PC-9 (cell line): ENCODE data around the gene GPR26. TPM values are rescaled to one million over a fixed set of nuclear protein-coding genes. Genes with fewer than 3 reads are reported as not detected.

Experiments
- BruUV-seq: library from RNA; stranded (reverse); fragments of 400-500 nt; replicated peaks from 2 replicates; lab custom pipeline; 2021; lab: Mats Ljungman, UMichigan
- CTCF ChIA-PET: fragments of 300-600 bp; sonication (Branson Sonifier 250); formaldehyde crosslinking; loops from one replicate; lab custom pipeline; 2022; ENCODE audit warnings: antibody characterized with exemption; lab: Charles Lee
- POLR2A ChIA-PET: fragments of 300-600 bp; sonication (Branson Sonifier 250); formaldehyde crosslinking; loops from one replicate; lab custom pipeline; 2022; ENCODE audit warnings: antibody characterized with exemption; ENCODE audit not compliant: unreplicated experiment; lab: Charles Lee
- DNase-seq, 2 experiments: peaks; one replicate each; pipeline versions ENCODE4 v3.0.0 to v3.0.0-alpha.2; 2015 to 2022; ENCODE audit warnings: mixed read lengths in 1 of 2
- H2AFZ ChIP-seq: fragments of 200-600 bp; sonication (generic); 2 replicates; pipeline ENCODE4 v1.8.1; 2017; ENCODE audit warnings: antibody characterized with exemption
- H3F3A ChIP-seq: fragments of 200-600 bp; sonication (generic); 2 replicates; pipeline ENCODE4 v1.8.1; 2017; ENCODE audit warnings: antibody characterized with exemption, mild to moderate bottlenecking, low read depth; ENCODE audit not compliant: insufficient read depth
- H3K27ac ChIP-seq: fragments of 200-600 bp; sonication (generic); 2 replicates; pipeline ENCODE4 v1.6.1; 2016; ENCODE audit warnings: mixed run types
- H3K27me3 ChIP-seq: fragments of 200-600 bp; sonication (generic); 2 replicates; pipeline ENCODE4 v1.6.1; 2016; ENCODE audit warnings: low read depth, mixed run types; ENCODE audit not compliant: insufficient read depth
- H3K36me3 ChIP-seq: fragments of 200-600 bp; sonication (generic); 2 replicates; pipeline ENCODE4 v1.6.1; 2016; ENCODE audit warnings: low read depth, mixed run types
- H3K4me1 ChIP-seq: fragments of 200-600 bp; sonication (generic); replicated peaks from 2 replicates; pipeline ENCODE4 v1.6.1; 2016; ENCODE audit warnings: mixed run types; ENCODE audit not compliant: insufficient read depth
- H3K4me2 ChIP-seq: fragments of 200-600 bp; sonication (generic); 2 replicates; pipeline ENCODE4 v1.6.1; 2017; ENCODE audit warnings: mixed run types
- H3K4me3 ChIP-seq: fragments of 200-600 bp; sonication (generic); 2 replicates; pipeline ENCODE4 v1.6.1; 2016; ENCODE audit warnings: mixed run types
- H3K79me2 ChIP-seq: fragments of 200-600 bp; sonication (generic); 2 replicates; pipeline ENCODE4 v1.6.1; 2017; ENCODE audit warnings: low read depth, mixed run types
- H3K9me2 ChIP-seq: fragments of 200-600 bp; sonication (generic); 2 replicates; pipeline ENCODE4 v1.8.1; 2017; ENCODE audit warnings: mild to moderate bottlenecking; ENCODE audit not compliant: insufficient read depth
- H3K9me3 ChIP-seq: fragments of 200-600 bp; sonication (generic); 2 replicates; pipeline ENCODE4 v1.8.1; 2016; ENCODE audit warnings: low read depth; ENCODE audit not compliant: insufficient read depth
- H4K20me1 ChIP-seq: fragments of 200-600 bp; sonication (generic); 2 replicates; pipeline ENCODE4 v1.8.1; 2017; ENCODE audit not compliant: insufficient read depth
- CTCF ChIP-seq: fragments of 200-600 bp; sonication (generic); conservative IDR thresholded peaks from 2 replicates; pipeline ENCODE4 v1.6.1; 2017; ENCODE audit warnings: mixed run types, antibody characterized with exemption, mild to moderate bottlenecking, moderate library complexity
- EZH2 ChIP-seq: fragments of 200-600 bp; sonication (generic); IDR thresholded peaks from 2 replicates; pipeline ENCODE4 v1.8.0; 2017; ENCODE audit warnings: antibody characterized with exemption, low read depth
- intact Hi-C: fragments of 100-400 bp; cut with micrococcal nuclease; formaldehyde crosslinking; loops from one replicate; pipeline ENCODE4 v1.10.0; 2022; ENCODE audit not compliant: unreplicated experiment
- total RNA-seq: library from RNA; stranded (reverse); gene quantifications from 2 replicates; pipeline ENCODE4 v1.2.3, GENCODE V29; 2021

The GPR26 gene
- total RNA-seq, 1 experiment from 2014 or later = not detected

DNA sequence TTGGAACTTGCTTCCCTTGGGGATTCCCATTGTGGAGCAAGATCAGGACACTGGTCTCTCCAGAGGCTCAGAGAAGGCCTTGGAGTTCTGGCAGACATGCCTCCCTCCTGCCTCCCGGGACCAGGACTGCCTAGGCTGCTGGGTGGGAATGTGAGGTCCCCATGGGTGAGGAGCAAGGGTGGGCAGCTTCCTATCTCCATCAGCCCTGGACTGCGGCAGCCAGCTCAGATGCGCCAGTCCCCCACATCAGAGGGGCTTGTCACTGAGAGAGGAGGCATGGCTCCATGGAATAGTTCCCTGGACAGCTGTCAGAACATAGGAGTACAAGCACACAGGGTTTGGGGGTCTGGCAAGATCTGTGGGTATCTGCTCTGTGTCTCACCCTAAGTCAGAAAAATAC, 17.3 kb downstream of the GPR26 start:
- intact Hi-C loops = no loop called here
- ChIA-PET CTCF (no interaction called here), POLR2A (no interaction called here)
- Histone ChIP-seq H3K9me2 (no peaks in the 10 kb centered on the region), H3K4me2 (no peak overlapping the region), H4K20me1 (no peaks in the 10 kb centered on the region), H2AFZ (no peak overlapping the region), H3K79me2 (no peaks in the 10 kb centered on the region), H3K27me3 (peaks cover 55% of the 10 kb centered on the region), H3F3A (no peaks in the 10 kb centered on the region), H3K4me3 (no peak overlapping the region), H3K27ac (no peak overlapping the region), H3K4me1 (no peaks in the 10 kb centered on the region), H3K36me3 (no peaks in the 10 kb centered on the region), H3K9me3 (no peaks in the 10 kb centered on the region)
- BruUV-seq = no TSS peak
- no peak for TF ChIP-seq EZH2
- TF ChIP-seq CTCF = no peak
- DNase-seq = no peak

DNA sequence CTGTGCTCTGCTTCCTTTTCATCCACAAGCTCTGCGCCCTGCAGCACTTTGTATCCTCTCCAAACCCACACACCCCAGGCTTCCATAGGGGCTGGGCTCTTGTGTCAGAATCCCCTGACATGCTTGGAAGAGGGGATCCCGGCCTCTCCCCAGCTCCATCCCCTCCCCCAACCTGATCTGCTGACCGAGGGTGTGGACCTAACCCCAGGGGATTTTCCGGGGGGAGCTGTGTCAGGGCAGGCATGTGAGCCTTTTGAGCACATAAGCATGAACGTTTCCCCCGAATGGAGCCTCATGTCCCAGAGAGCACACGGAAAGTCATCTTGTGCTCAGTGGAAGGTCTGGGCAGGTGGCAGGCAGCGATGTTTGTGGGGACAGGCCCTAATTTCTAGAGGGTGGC, 17.7 kb downstream of the GPR26 start:
- Histone ChIP-seq H3K9me2 (no peaks in the 10 kb centered on the region), H3K27ac (no peak overlapping the region), H3K4me3 (no peak overlapping the region), H4K20me1 (no peaks in the 10 kb centered on the region), H3K4me1 (no peaks in the 10 kb centered on the region), H3K79me2 (no peaks in the 10 kb centered on the region), H3K9me3 (no peaks in the 10 kb centered on the region), H3K27me3 (peaks cover 55% of the 10 kb centered on the region), H3F3A (no peaks in the 10 kb centered on the region), H3K36me3 (no peaks in the 10 kb centered on the region), H2AFZ (no peak overlapping the region), H3K4me2 (no peak overlapping the region)
- intact Hi-C loops = no loop called here
- no peak for DNase-seq
- TF ChIP-seq EZH2 = no peak
- TF ChIP-seq CTCF = no peak
- ChIA-PET POLR2A (no interaction called here), CTCF (no interaction called here)
- BruUV-seq = no TSS peak

DNA sequence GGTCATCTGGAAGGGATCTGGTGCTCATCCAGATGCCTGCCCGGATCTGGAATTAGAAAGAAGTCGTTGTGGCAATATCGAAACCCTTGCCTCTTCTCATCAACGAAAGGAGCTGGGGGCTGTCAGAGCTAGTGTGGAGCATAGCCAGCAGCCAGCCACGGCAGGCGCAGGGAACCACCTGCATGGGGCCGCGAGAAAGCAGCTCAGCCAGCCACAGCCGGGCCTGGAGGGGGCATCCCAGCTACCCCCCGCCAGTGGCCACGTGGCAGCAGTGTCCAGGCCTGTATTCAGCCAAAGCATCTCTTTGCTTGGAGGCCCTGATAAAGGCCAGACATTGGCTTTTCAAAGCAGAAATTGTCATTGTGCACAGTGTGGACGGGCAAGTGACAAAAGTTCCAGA, 19.1 kb downstream of the GPR26 start:
- ChIA-PET CTCF (no interaction called here), POLR2A (no interaction called here)
- TF ChIP-seq EZH2 (no peak), CTCF (no peak)
- Histone ChIP-seq H3K36me3 (no peaks in the 10 kb centered on the region), H3K4me3 (no peak overlapping the region), H3K4me2 (no peak overlapping the region), H2AFZ (no peak overlapping the region), H3K9me3 (no peaks in the 10 kb centered on the region), H3K27me3 (peaks cover 49% of the 10 kb centered on the region), H3K4me1 (no peaks in the 10 kb centered on the region), H3K27ac (no peak overlapping the region), H3K9me2 (no peaks in the 10 kb centered on the region), H3K79me2 (no peaks in the 10 kb centered on the region), H3F3A (no peaks in the 10 kb centered on the region), H4K20me1 (no peaks in the 10 kb centered on the region)
- no peak for DNase-seq
- BruUV-seq = no TSS peak
- intact Hi-C loops = no loop called here
